ENCODE measurements around the gene CD4.

Gene CD4

GRCh38 chr12:6768990-6769389 is 20.3 kb upstream of the CD4 start:
- TF ChIP-seq, protein P1, sequence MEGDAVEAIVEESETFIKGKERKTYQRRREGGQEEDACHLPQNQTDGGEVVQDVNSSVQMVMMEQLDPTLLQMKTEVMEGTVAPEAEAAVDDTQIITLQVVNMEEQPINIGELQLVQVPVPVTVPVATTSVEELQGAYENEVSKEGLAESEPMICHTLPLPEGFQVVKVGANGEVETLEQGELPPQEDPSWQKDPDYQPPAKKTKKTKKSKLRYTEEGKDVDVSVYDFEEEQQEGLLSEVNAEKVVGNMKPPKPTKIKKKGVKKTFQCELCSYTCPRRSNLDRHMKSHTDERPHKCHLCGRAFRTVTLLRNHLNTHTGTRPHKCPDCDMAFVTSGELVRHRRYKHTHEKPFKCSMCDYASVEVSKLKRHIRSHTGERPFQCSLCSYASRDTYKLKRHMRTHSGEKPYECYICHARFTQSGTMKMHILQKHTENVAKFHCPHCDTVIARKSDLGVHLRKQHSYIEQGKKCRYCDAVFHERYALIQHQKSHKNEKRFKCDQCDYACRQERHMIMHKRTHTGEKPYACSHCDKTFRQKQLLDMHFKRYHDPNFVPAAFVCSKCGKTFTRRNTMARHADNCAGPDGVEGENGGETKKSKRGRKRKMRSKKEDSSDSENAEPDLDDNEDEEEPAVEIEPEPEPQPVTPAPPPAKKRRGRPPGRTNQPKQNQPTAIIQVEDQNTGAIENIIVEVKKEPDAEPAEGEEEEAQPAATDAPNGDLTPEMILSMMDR (conservative IDR thresholded peaks at IDR 0.05; ENCODE audit: low read depth): no peak
- no peak for DNase-seq (ENCODE audit: low spot score)
- CTCF ChIA-PET: interaction anchor here (0.7 kb wide), 1 partner anchor 15 kb away, joined by 4 read pairs; no protein-coding TSS in a partner anchor
- peak overlapping the region; percentile 94 for H3K27ac ChIP-seq
- POLR2A ChIA-PET (ENCODE audit: low non-redundant PET): no interaction called here

- CTCF ChIA-PET: interaction anchor here (0.5 to 0.7 kb wide), 2 partner anchors 16 to 84 kb away, joined by 3 to 4 read pairs; no protein-coding TSS in a partner anchor
- POLR2A ChIA-PET (ENCODE audit: low non-redundant PET): no interaction called here
- peak overlapping the region; percentile 94 for H3K27ac ChIP-seq
- no peak for DNase-seq (ENCODE audit: low spot score)
- TF ChIP-seq, protein P1 (conservative IDR thresholded peaks at IDR 0.05; ENCODE audit: low read depth): no peak
Measured at GRCh38 chr12:6769666-6770065, 19.7 kb upstream of the CD4 start.

DNA sequence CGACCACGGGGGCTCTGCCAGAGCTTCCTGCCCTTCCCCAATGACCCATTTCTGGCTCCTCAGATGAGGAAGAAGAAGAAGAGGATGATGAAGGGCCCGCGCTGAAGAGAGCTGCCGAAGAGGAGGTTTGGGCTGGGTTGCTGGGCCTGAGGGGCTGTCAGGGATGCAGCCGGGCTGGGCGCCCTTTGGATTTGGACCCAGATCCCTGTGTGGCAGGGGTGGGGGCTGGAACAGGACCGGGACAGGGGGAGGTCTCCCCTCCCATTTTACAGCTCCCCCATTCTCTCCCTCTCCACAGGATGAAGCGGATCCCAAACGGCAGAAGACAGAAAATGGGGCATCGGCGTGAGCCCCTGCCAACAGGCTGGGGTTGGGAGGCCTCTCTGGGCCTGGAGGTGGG is 19.2 kb upstream of the CD4 start:
- TF ChIP-seq, protein P1 (conservative IDR thresholded peaks at IDR 0.05; ENCODE audit: low read depth): no peak
- H3K27ac ChIP-seq: peak overlapping the region; percentile 94
- ChIA-PET POLR2A (ENCODE audit: low non-redundant PET) (no interaction called here), CTCF (interaction anchor here (0.5 kb wide), 1 partner anchor 84 kb away, joined by 3 read pairs; no protein-coding TSS in a partner anchor)
- DNase-seq (ENCODE audit: low spot score): no peak

DNA sequence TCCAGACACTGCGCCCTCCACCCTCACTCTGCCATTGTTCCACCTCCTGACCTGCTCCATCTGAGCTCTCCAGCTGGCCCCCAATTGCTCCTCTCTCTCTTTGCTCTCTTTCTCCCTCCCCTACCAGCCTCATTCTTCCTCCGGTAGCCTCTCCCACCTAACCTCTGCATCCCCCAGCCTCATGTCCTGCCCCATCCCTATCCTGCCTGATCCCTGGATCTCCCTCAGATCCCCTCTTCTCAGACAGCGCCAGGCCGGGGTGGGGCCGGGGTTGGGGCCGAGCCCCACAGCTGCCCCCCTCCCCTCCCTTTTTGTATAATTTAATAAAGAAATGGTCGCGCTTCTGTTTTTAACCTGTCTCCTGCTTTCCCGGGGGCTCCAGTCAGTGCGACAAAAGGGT is 18.7 kb upstream of the CD4 start:
- no peak for DNase-seq (ENCODE audit: low spot score)
- ChIA-PET CTCF (interaction anchor here (1.1 to 2.1 kb wide), 2 partner anchors 16 to 24 kb away, joined by 3 to 7 read pairs; no protein-coding TSS in a partner anchor), POLR2A (ENCODE audit: low non-redundant PET) (no interaction called here)
- TF ChIP-seq, protein P1 (conservative IDR thresholded peaks at IDR 0.05; ENCODE audit: low read depth): no peak
- peak overlapping the region; percentile 94 for H3K27ac ChIP-seq

DNA sequence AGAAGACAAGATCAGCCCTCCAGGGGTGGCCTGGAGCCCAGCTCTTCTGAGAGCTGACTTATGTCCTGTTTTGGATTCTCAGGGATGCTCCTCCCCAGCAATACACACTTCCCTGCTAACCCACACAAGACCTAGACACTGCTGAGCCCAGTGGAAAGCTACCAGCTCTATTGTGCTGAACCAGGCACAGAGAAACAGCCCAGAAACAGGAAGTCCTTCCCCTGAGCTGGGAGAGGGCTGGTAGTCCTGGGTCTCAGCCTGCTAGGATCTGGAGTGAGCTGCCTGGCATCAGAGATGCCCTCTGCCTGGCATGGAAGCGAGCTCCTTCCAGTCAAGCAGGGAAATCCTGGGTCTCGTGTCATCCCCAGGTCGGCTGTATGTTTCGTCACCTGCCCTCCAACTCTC is 18.2 kb upstream of the CD4 start:
- ChIA-PET CTCF (interaction anchor here (1.1 to 2.1 kb wide), 2 partner anchors 17 to 25 kb away, joined by 3 to 7 read pairs; no protein-coding TSS in a partner anchor), POLR2A (ENCODE audit: low non-redundant PET) (no interaction called here)
- TF ChIP-seq, protein P1 (conservative IDR thresholded peaks at IDR 0.05; ENCODE audit: low read depth): no peak
- peak overlapping the region; percentile 94 for H3K27ac ChIP-seq
- DNase-seq (ENCODE audit: low spot score): no peak

- ChIA-PET POLR2A (ENCODE audit: low non-redundant PET) (no interaction called here), CTCF (interaction anchor here (0.6 to 2.1 kb wide), 4 partner anchors 18 to 58 kb away, joined by 3 to 7 read pairs (median 4); no protein-coding TSS in a partner anchor)
- TF ChIP-seq, protein P1 (conservative IDR thresholded peaks at IDR 0.05; ENCODE audit: low read depth): no peak
- no peak for DNase-seq (ENCODE audit: low spot score)
- H3K27ac ChIP-seq: peak overlapping the region; percentile 94
Measured at GRCh38 chr12:6771509-6772330, 17.6 kb upstream of the CD4 start.

All from RWPE1 (cell line).